Measurements from ENCODE around the gene OR7G1.

DNA sequence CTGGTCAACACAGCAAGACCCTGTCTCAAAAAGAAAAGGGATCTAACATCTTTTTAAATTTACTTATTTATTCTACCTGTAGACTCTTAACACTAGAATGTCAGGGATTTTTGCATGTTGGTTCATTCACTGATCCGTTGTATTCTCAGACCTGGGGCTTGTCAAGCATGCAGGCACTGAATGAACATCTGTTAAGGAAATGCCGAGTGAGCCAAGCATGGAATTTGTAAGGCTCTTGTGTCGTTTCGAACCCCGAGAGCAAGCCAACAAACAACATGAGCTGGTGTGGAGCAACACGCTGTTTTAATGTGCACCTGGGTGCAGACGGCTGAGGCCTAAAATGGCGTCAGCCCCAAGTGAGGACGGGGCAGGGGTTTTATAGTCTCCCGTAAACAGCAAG lies 38.7 kb downstream of the OR7G1 start:
- TF ChIP-seq, protein P1, sequence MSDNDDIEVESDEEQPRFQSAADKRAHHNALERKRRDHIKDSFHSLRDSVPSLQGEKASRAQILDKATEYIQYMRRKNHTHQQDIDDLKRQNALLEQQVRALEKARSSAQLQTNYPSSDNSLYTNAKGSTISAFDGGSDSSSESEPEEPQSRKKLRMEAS (IDR thresholded peaks at IDR 0.05; ENCODE audit: insufficient read depth, insufficient read length): no peak
- TF ChIP-seq, protein P2, sequence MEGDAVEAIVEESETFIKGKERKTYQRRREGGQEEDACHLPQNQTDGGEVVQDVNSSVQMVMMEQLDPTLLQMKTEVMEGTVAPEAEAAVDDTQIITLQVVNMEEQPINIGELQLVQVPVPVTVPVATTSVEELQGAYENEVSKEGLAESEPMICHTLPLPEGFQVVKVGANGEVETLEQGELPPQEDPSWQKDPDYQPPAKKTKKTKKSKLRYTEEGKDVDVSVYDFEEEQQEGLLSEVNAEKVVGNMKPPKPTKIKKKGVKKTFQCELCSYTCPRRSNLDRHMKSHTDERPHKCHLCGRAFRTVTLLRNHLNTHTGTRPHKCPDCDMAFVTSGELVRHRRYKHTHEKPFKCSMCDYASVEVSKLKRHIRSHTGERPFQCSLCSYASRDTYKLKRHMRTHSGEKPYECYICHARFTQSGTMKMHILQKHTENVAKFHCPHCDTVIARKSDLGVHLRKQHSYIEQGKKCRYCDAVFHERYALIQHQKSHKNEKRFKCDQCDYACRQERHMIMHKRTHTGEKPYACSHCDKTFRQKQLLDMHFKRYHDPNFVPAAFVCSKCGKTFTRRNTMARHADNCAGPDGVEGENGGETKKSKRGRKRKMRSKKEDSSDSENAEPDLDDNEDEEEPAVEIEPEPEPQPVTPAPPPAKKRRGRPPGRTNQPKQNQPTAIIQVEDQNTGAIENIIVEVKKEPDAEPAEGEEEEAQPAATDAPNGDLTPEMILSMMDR (IDR thresholded peaks at IDR 0.05; ENCODE audit: extremely low read depth in 1 of 2, insufficient read depth in 1 of 2, low read depth in 1 of 2, low read length in 2 of 2): no peak
- no peak for TF ChIP-seq POLR2AphosphoS5 (IDR thresholded peaks at IDR 0.05; ENCODE audit: insufficient read depth, low read depth, low read length)
